Stomach (tissue), 4 donors: ENCODE measurements around the gene RAB3D.

Experiments used
- EP300 ChIP-seq: sonication (generic); formaldehyde crosslinking; IDR thresholded peaks from one replicate; pipeline ENCODE4 v1.6.1; 2017; ENCODE audit warnings: antibody characterized with exemption
- POLR2A ChIP-seq, 4 donors: fragments of 450-650 bp; IDR thresholded peaks; one replicate each; pipeline ENCODE4 v1.6.1; 2016; ENCODE audit warnings: antibody characterized with exemption in 4 of 4, control low read depth in 2 of 4, mild to moderate bottlenecking in 1 of 4, moderate library complexity in 1 of 4
- POLR2AphosphoS5 ChIP-seq, 3 donors: sonication (generic); formaldehyde crosslinking; IDR thresholded peaks; one replicate each; pipeline ENCODE4 v1.6.1; 2016; ENCODE audit warnings: antibody characterized with exemption in 3 of 3
- TF ChIP-seq, protein P1 (sequence below), 7 experiments: fragments of 450-650 bp in 4 of 7; fragments of 200-600 bp in 3 of 7; sonication (generic) in 3 of 7; IDR thresholded peaks; one replicate each; pipeline ENCODE4 v1.5.1; 2016 to 2019; ENCODE audit warnings: antibody characterized with exemption in 7 of 7, control low read depth in 2 of 7, mild to moderate bottlenecking in 1 of 7

DNA sequence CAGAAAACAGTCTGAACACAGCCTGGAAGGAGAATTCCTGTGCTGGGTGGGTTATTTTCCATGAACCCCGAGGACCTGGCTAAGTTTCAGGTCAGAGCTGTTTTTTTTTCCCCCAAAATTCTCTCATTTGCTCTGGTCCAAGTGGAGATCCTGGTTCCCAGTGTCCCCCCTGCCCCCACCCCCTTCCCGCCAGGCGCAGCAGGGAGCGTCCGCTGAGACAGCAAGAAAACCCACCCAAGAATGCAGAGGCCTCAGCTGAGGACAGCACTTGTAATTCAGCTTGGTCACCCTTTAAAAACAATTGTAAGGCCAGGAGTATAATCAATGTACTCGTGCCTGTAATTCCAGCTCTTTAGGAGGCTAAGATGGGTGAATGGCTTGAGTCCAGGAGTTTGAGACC, 54.9 kb downstream of the RAB3D start:
- TF ChIP-seq EP300: no peak
- TF ChIP-seq POLR2AphosphoS5 (IDR thresholded peaks at IDR 0.05): no peak
- TF ChIP-seq POLR2A (IDR thresholded peaks at IDR 0.05): no peak
- TF ChIP-seq, protein P1, sequence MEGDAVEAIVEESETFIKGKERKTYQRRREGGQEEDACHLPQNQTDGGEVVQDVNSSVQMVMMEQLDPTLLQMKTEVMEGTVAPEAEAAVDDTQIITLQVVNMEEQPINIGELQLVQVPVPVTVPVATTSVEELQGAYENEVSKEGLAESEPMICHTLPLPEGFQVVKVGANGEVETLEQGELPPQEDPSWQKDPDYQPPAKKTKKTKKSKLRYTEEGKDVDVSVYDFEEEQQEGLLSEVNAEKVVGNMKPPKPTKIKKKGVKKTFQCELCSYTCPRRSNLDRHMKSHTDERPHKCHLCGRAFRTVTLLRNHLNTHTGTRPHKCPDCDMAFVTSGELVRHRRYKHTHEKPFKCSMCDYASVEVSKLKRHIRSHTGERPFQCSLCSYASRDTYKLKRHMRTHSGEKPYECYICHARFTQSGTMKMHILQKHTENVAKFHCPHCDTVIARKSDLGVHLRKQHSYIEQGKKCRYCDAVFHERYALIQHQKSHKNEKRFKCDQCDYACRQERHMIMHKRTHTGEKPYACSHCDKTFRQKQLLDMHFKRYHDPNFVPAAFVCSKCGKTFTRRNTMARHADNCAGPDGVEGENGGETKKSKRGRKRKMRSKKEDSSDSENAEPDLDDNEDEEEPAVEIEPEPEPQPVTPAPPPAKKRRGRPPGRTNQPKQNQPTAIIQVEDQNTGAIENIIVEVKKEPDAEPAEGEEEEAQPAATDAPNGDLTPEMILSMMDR (IDR thresholded peaks at IDR 0.05): no peak
